A673 (cell line): ENCODE measurements around the gene TRPM8. TPM values are rescaled to one million over a fixed set of nuclear protein-coding genes. Genes with fewer than 3 reads are reported as not detected.

Experiments
- BruUV-seq: library from RNA; stranded (reverse); fragments of 400-500 nt; replicated peaks from 2 replicates; lab custom pipeline; 2021; lab: Mats Ljungman, UMichigan
- CTCF ChIA-PET: fragments of 300-600 bp; sonication (Branson Sonifier 250); formaldehyde crosslinking; loops from one replicate; lab custom pipeline; 2022; ENCODE audit warnings: antibody characterized with exemption; lab: Charles Lee
- POLR2A ChIA-PET: fragments of 300-600 bp; sonication (Branson Sonifier 250); formaldehyde crosslinking; loops from one replicate; lab custom pipeline; 2022; ENCODE audit warnings: antibody characterized with exemption; ENCODE audit not compliant: low non-redundant PET; lab: Charles Lee
- DNase-seq: peaks from one replicate; pipeline ENCODE4 v3.0.0-alpha.2; 2015; ENCODE audit warnings: low spot score
- H3K27ac ChIP-seq: fragments of 200-600 bp; sonication (generic); 2 replicates; pipeline ENCODE4 v1.5.1; 2016; ENCODE audit warnings: mixed run types, low read depth, mild to moderate bottlenecking, mixed read lengths, antibody characterized with exemption, low read length; ENCODE audit not compliant: poor library complexity, severe bottlenecking
- H3K27me3 ChIP-seq: fragments of 200-600 bp; sonication (generic); replicated peaks from 2 replicates; pipeline ENCODE4 v1.6.1; 2017; ENCODE audit warnings: mixed run types, low read depth, mild to moderate bottlenecking, mixed read lengths, antibody characterized with exemption, low read length; ENCODE audit not compliant: insufficient read depth, poor library complexity
- H3K36me3 ChIP-seq: fragments of 200-600 bp; sonication (generic); 2 replicates; pipeline ENCODE4 v1.6.1; 2016; ENCODE audit warnings: mixed run types, mild to moderate bottlenecking, mixed read lengths, antibody characterized with exemption, low read length; ENCODE audit not compliant: insufficient read depth, poor library complexity, severe bottlenecking
- H3K4me1 ChIP-seq: fragments of 200-600 bp; sonication (generic); 2 replicates; pipeline ENCODE4 v1.6.1; 2017; ENCODE audit warnings: mixed run types, mild to moderate bottlenecking, mixed read lengths, antibody characterized with exemption, low read length; ENCODE audit not compliant: insufficient read depth, poor library complexity, severe bottlenecking
- H3K4me3 ChIP-seq: fragments of 200-600 bp; sonication (generic); 2 replicates; pipeline ENCODE4 v1.5.1; 2016; ENCODE audit warnings: low read depth, mixed run types, mild to moderate bottlenecking, mixed read lengths, low read length; ENCODE audit not compliant: poor library complexity, severe bottlenecking
- H3K9me3 ChIP-seq: fragments of 200-600 bp; sonication (generic); 2 replicates; pipeline ENCODE4 v1.6.1; 2016; ENCODE audit warnings: mixed run types, low read depth, mild to moderate bottlenecking, mixed read lengths, antibody characterized with exemption, low read length; ENCODE audit not compliant: poor library complexity, severe bottlenecking
- EZH2 ChIP-seq: fragments of 200-600 bp; sonication (generic); IDR thresholded peaks from 2 replicates; pipeline ENCODE4 v1.6.1; 2017; ENCODE audit warnings: borderline replicate concordance, low read depth, mild to moderate bottlenecking, mixed read lengths, antibody characterized with exemption, low read length; ENCODE audit not compliant: poor library complexity, severe bottlenecking
- intact Hi-C: fragments of 100-400 bp; cut with micrococcal nuclease; formaldehyde crosslinking; loops from one replicate; pipeline ENCODE4 v1.10.0; 2022; ENCODE audit not compliant: unreplicated experiment
- total RNA-seq: library from RNA; stranded (reverse); gene quantifications from 2 replicates; pipeline ENCODE4 v1.2.3, GENCODE V29; 2021
- TF ChIP-seq, protein P1 (sequence below): fragments of 300-800, 200-600 bp; sonication (generic); conservative IDR thresholded peaks from 2 replicates; pipeline ENCODE4 v1.5.1; 2017; ENCODE audit warnings: low read depth, mild to moderate bottlenecking, antibody characterized with exemption, low read length, moderate library complexity, mixed read lengths

The TRPM8 gene
- total RNA-seq, 1 experiment from 2014 or later = 8.9 TPM

DNA sequence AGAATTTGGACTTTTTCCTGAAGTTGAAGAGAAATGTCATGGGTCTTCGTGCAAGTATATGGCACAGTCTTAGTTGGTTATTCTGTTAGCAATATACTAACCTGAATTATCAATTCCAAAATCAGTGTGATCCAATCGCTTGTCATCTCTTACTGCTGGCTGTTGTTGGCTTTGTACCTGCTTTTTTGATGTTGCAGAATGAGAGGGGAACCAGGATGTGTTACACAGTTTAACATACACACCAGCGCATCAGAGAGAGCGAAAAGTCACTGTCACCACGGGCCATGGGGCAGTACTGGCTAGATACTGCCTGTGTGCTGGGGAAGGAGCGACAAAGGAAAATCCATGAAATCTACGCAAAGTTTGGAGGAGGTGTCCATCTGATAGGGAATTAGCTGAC lies 74.0 kb downstream of the TRPM8 start:
- Histone ChIP-seq H3K4me1 (no peaks in the 10 kb centered on the region), H3K27me3 (no peaks in the 10 kb centered on the region), H3K4me3 (no peak overlapping the region), H3K9me3 (no peaks in the 10 kb centered on the region), H3K36me3 (no peaks in the 10 kb centered on the region), H3K27ac (no peak overlapping the region)
- ChIA-PET CTCF (no interaction called here), POLR2A (no interaction called here)
- intact Hi-C loops = no loop called here
- BruUV-seq = no TSS peak
- TF ChIP-seq, protein P1, sequence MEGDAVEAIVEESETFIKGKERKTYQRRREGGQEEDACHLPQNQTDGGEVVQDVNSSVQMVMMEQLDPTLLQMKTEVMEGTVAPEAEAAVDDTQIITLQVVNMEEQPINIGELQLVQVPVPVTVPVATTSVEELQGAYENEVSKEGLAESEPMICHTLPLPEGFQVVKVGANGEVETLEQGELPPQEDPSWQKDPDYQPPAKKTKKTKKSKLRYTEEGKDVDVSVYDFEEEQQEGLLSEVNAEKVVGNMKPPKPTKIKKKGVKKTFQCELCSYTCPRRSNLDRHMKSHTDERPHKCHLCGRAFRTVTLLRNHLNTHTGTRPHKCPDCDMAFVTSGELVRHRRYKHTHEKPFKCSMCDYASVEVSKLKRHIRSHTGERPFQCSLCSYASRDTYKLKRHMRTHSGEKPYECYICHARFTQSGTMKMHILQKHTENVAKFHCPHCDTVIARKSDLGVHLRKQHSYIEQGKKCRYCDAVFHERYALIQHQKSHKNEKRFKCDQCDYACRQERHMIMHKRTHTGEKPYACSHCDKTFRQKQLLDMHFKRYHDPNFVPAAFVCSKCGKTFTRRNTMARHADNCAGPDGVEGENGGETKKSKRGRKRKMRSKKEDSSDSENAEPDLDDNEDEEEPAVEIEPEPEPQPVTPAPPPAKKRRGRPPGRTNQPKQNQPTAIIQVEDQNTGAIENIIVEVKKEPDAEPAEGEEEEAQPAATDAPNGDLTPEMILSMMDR = no peak
- TF ChIP-seq EZH2 = no peak
- no peak for DNase-seq

GRCh38 chr2:233992513-233993217 lies 75.5 kb downstream of the TRPM8 start:
- CTCF ChIA-PET = no interaction called here
- intact Hi-C loops = no loop called here
- H3K27me3 ChIP-seq = no peaks in the 10 kb centered on the region
- H3K27ac ChIP-seq = no peak overlapping the region
- TF ChIP-seq EZH2 = no peak
- TF ChIP-seq, protein P1 = no peak
- no peaks in the 10 kb centered on the region for H3K9me3 ChIP-seq
- no peaks in the 10 kb centered on the region for H3K4me1 ChIP-seq
- H3K4me3 ChIP-seq = no peak overlapping the region
- POLR2A ChIA-PET = no interaction called here
- no TSS peak for BruUV-seq
- DNase-seq = no peak
- H3K36me3 ChIP-seq = no peaks in the 10 kb centered on the region

DNA sequence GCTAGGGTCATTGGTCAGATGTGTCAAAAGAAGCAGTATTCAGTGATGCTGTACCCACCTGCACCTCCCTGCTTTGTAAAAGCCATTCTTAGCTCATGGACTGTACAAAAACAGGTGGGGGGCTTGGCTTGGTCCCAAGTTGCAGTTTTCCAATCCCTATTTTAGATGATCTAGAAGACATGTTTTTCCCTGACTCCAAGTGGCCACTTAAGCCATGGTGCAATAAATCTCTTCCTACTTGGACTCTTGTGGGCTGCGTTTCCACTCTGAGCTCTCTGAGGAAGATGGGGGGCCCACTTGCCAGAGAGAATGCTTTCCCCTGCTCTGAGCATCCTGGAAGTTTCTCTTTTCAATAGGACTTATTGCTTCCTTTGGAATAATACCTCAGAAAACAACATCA lies 76.3 kb downstream of the TRPM8 start:
- no peak for DNase-seq
- Histone ChIP-seq H3K27me3 (no peaks in the 10 kb centered on the region), H3K4me3 (no peak overlapping the region), H3K4me1 (no peaks in the 10 kb centered on the region), H3K9me3 (no peaks in the 10 kb centered on the region), H3K27ac (no peak overlapping the region), H3K36me3 (no peaks in the 10 kb centered on the region)
- no TSS peak for BruUV-seq
- POLR2A ChIA-PET = no interaction called here
- TF ChIP-seq, protein P1 = no peak
- no peak for TF ChIP-seq EZH2
- CTCF ChIA-PET = no interaction called here
- intact Hi-C loops = no loop called here
